MCF 10A (cell line): ENCODE data around the gene TMEM184B. TPM values are rescaled to one million over a fixed set of nuclear protein-coding genes. Genes with fewer than 3 reads are reported as not detected.

ENCODE experiments used
- BruUV-seq: library from RNA; stranded (reverse); fragments of 400-500 nt; replicated peaks from 2 replicates; lab custom pipeline; 2021; lab: Mats Ljungman, UMichigan
- CTCF ChIA-PET: fragments of 300-600 bp; sonication (Branson Sonifier 250); formaldehyde crosslinking; extraction: SDS; loops from one replicate; lab custom pipeline; 2021; ENCODE audit warnings: antibody characterized with exemption, inconsistent platforms; lab: Yijun Ruan, JAX
- POLR2A ChIA-PET: fragments of 300-600, 350-650 bp; sonication (Branson Sonifier 250); formaldehyde crosslinking; extraction: SDS; loops from one replicate; lab custom pipeline; 2020; ENCODE audit warnings: antibody characterized with exemption, inconsistent platforms; lab: Yijun Ruan, JAX
- DNase-seq: peaks from one replicate; pipeline ENCODE4 v3.0.0-alpha.2; 2018; ENCODE audit not compliant: unreplicated experiment
- H3K27ac Mint-ChIP-seq: one replicate; pipeline ENCODE4 v1.8.0; 2022; ENCODE audit warnings: mild to moderate bottlenecking, low read depth, mixed read lengths; ENCODE audit not compliant: unreplicated experiment
- H3K27me3 Mint-ChIP-seq: one replicate; pipeline ENCODE4 v1.8.0; 2022; ENCODE audit warnings: mixed read lengths; ENCODE audit not compliant: insufficient read depth, unreplicated experiment
- H3K36me3 Mint-ChIP-seq: one replicate; pipeline ENCODE4 v1.8.0; 2022; ENCODE audit warnings: mild to moderate bottlenecking, moderate library complexity, mixed read lengths; ENCODE audit not compliant: insufficient read depth, unreplicated experiment
- H3K4me1 Mint-ChIP-seq: one replicate; pipeline ENCODE4 v1.8.0; 2022; ENCODE audit warnings: mixed read lengths; ENCODE audit not compliant: insufficient read depth, unreplicated experiment
- H3K4me3 Mint-ChIP-seq: one replicate; pipeline ENCODE4 v1.8.0; 2022; ENCODE audit warnings: mild to moderate bottlenecking, moderate library complexity, mixed read lengths; ENCODE audit not compliant: unreplicated experiment
- H3K9me3 Mint-ChIP-seq: one replicate; pipeline ENCODE4 v1.8.0; 2022; ENCODE audit warnings: mixed read lengths; ENCODE audit not compliant: unreplicated experiment
- intact Hi-C: fragments of 100-400 bp; cut with micrococcal nuclease; formaldehyde crosslinking; loops from 2 replicates; pipeline ENCODE4 v1.14.1; 2022
- total RNA-seq: library from RNA; stranded (reverse); gene quantifications from 2 replicates; pipeline ENCODE4 v1.2.3, GENCODE V29; 2022
- TF ChIP-seq, protein P1 (sequence below): fragments of 200-600 bp; IDR thresholded peaks from one replicate; pipeline ENCODE4 v1.8.0; 2022; ENCODE audit warnings: antibody characterized with exemption, mild to moderate bottlenecking; ENCODE audit not compliant: unreplicated experiment

The TMEM184B gene
- total RNA-seq, 1 experiment from 2014 or later: 58.7 TPM

DNA sequence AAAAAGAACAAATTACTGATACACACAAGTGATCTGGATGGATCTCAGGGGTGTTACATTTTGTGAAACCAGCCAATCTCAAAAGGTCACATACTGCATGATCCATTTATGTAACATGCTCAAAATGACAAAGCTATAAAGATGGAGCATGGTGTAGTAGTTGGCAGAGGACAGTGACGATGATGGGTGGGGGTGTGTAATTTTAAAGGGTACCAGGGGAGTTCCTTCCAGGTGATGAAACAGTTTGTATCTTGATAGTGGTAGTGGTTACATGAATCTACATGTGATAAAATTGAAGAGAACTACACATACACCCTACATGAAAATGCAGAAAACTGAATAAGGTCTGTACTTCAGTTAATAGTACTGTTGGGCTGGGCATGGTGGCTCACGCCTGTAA, 17.1 kb downstream of the TMEM184B start:
- POLR2A ChIA-PET: no interaction called here
- Mint-ChIP-seq H3K9me3 (no peaks in the 10 kb centered on the region), H3K27ac (no peak overlapping the region), H3K4me3 (no peak overlapping the region), H3K27me3 (no peaks in the 10 kb centered on the region), H3K4me1 (peaks cover 6% of the 10 kb centered on the region), H3K36me3 (peaks cover 12% of the 10 kb centered on the region)
- no peak for DNase-seq
- TF ChIP-seq, protein P1, sequence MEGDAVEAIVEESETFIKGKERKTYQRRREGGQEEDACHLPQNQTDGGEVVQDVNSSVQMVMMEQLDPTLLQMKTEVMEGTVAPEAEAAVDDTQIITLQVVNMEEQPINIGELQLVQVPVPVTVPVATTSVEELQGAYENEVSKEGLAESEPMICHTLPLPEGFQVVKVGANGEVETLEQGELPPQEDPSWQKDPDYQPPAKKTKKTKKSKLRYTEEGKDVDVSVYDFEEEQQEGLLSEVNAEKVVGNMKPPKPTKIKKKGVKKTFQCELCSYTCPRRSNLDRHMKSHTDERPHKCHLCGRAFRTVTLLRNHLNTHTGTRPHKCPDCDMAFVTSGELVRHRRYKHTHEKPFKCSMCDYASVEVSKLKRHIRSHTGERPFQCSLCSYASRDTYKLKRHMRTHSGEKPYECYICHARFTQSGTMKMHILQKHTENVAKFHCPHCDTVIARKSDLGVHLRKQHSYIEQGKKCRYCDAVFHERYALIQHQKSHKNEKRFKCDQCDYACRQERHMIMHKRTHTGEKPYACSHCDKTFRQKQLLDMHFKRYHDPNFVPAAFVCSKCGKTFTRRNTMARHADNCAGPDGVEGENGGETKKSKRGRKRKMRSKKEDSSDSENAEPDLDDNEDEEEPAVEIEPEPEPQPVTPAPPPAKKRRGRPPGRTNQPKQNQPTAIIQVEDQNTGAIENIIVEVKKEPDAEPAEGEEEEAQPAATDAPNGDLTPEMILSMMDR: no peak
- CTCF ChIA-PET: no interaction called here
- BruUV-seq: no TSS peak
- intact Hi-C loops: no loop called here

DNA sequence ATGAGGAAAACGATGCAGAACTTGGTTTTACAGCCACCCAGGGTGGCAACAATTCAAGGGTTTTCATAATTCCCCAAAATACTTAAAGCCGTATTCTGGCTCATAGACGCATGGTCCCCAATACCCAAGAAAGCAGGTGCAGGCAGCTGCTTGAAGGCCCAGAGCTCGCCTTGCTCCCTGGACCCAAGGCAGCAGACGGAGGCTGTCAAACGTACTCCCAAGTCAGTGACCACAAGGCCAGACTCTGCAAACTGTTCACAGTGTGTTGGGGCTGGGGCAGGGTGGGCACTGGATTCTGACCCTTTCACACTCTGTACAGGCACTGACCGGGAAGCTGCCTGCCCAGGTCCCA, 21.5 kb downstream of the TMEM184B start:
- BruUV-seq: no TSS peak
- intact Hi-C loops: no loop called here
- no peak overlapping the region for H3K27ac Mint-ChIP-seq

DNA sequence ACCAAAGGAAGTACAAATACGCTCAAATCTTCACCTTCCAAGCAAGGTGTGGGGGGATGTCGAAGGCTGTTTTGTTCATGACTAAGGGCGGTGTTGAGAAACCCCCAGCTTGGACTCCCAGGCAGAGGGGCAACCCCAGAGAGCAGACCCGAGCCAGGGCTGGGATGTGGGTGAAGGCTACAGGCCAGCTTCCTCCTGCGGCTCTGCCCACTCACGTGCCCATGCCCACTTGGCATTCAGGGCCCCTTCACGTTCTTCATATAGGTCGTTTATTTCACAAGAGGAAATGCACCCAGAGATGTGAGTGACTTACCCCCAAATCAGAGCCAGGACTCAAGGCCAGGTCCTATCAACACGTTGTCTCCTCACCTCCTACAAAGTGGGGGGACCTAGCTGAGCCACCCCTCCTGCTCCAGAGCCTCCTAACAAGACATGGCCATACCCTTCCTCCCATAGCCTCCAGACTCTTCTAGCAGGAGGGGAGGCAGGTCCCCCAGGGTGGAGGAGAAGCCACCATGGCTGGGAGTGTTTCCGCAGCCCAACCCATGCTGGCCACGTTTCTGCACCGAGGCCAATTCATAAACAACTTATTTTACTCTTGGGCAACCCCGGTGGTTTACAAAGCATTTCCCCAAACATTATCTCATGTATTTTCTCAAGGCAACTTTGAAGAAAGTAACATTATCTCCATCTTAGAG, 22.0 kb downstream of the TMEM184B start:
- H3K4me1 Mint-ChIP-seq: no peaks in the 10 kb centered on the region
- no peaks in the 10 kb centered on the region for H3K27me3 Mint-ChIP-seq
- no peak for DNase-seq
- TF ChIP-seq, protein P1: no peak
- CTCF ChIA-PET: interaction anchor here (1.2 kb wide), 1 partner anchor 41 kb away, joined by 4 read pairs; no protein-coding TSS in a partner anchor
- peaks cover 26% of the 10 kb centered on the region for H3K36me3 Mint-ChIP-seq
- POLR2A ChIA-PET: interaction anchor here (0.6 to 1.3 kb wide), 3 partner anchors 9 to 30 kb away, joined by 3 to 4 read pairs (median 4); no protein-coding TSS in a partner anchor
- intact Hi-C loops: no loop called here
- no peaks in the 10 kb centered on the region for H3K9me3 Mint-ChIP-seq
- no TSS peak for BruUV-seq
- no peak overlapping the region for H3K4me3 Mint-ChIP-seq
- no peak overlapping the region for H3K27ac Mint-ChIP-seq

More for the DNA sequence above, 21.5 kb downstream of the TMEM184B start:
- Mint-ChIP-seq H3K4me3 (no peak overlapping the region), H3K4me1 (no peaks in the 10 kb centered on the region), H3K36me3 (peaks cover 23% of the 10 kb centered on the region), H3K9me3 (no peaks in the 10 kb centered on the region), H3K27me3 (no peaks in the 10 kb centered on the region)
- ChIA-PET CTCF (interaction anchor here (0.8 to 1.2 kb wide), 2 partner anchors 41 to 137 kb away, joined by 3 to 4 read pairs; no protein-coding TSS in a partner anchor), POLR2A (interaction anchor here (0.6 to 1.2 kb wide), 2 partner anchors 31 to 280 kb away, joined by 3 to 4 read pairs; no protein-coding TSS in a partner anchor)
- TF ChIP-seq, protein P1: no peak
- no peak for DNase-seq

DNA sequence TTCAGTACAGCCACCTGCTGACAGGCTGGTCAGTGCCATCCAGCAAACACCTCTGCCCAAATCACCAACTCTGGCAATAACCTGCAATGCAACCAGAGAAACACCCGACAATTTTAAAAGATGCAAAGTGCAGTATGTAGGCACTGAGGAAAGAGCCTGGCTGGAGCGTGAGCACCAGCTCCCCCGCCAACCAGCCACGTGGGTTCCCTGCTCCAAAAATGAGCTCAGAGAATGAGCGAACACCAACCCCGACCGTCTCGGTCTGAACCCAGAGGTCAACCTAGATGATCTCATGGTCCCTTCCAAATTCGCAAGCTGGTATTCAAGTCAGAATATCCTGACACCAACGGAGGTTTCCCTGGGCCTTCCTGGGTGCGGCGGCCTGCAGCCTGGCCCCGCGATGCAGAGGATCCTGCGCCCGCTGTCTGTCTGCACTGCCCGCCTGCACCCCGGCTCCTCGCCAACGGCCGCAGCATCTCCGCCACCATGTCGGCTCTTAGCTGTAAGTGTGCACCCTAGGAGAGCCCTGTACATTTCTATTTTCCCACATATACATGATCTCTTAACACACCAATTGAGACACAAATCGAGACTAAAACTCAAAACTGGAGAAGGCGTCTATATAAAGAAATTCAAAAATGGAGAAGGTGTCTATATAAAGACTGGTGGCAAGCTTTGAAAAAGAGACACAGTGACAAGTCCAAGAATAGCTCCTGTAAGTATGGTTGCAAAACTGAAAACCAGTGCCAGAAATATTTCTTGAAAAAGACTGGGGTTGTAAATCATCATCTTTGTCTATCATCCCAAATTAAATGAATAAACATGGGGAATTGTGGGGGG, 22.8 kb downstream of the TMEM184B start:
- Mint-ChIP-seq H3K9me3 (no peaks in the 10 kb centered on the region), H3K27me3 (no peaks in the 10 kb centered on the region), H3K27ac (no peak overlapping the region), H3K36me3 (peaks cover 26% of the 10 kb centered on the region), H3K4me1 (no peaks in the 10 kb centered on the region), H3K4me3 (no peak overlapping the region)
- POLR2A ChIA-PET: interaction anchor here (0.6 to 1.3 kb wide), 2 partner anchors 8 to 12 kb away, joined by 3 to 4 read pairs; no protein-coding TSS in a partner anchor
- CTCF ChIA-PET: interaction anchor here (0.5 to 0.6 kb wide), 2 partner anchors 85 to 137 kb away, joined by 3 read pairs; no protein-coding TSS in a partner anchor
- TF ChIP-seq, protein P1: no peak
- intact Hi-C loops: no loop called here
- no TSS peak for BruUV-seq
- no peak for DNase-seq
